Esophagus muscularis mucosa (tissue), 4 donors: ENCODE results near the gene TP53I3. TPM values are rescaled to one million over a fixed set of nuclear protein-coding genes. Genes with fewer than 3 reads are reported as not detected.

Experiments
- DNase-seq: peaks from one replicate; pipeline ENCODE4 v3.0.0-alpha.2; 2017; ENCODE audit errors: extremely low spot score
- H3K27ac ChIP-seq, 4 donors: fragments of 200-600 bp; sonication (generic); replicated peaks in 1 of 4; 1 replicate in 3 of 4; 2 replicates in 1 of 4; pipeline ENCODE4 v1.5.1; 2016 to 2019; ENCODE audit warnings: mild to moderate bottlenecking in 1 of 4
- H3K27me3 ChIP-seq, 4 donors: fragments of 200-600 bp; sonication (generic); one replicate each; pipeline versions ENCODE4 v1.5.1 to v1.6.0; 2016 to 2019
- H3K36me3 ChIP-seq, 4 donors: fragments of 200-600 bp; sonication (generic); one replicate each; pipeline ENCODE4 v1.5.1; 2016 to 2019
- H3K4me1 ChIP-seq, 4 donors: fragments of 200-600 bp; sonication (generic); one replicate each; pipeline ENCODE4 v1.5.1; 2016 to 2019
- H3K4me3 ChIP-seq, 4 donors: fragments of 200-600 bp; sonication (generic); 1 replicate in 2 of 4; 2 replicates in 2 of 4; pipeline ENCODE4 v1.5.1; 2016 to 2019; ENCODE audit warnings: mild to moderate bottlenecking in 4 of 4, moderate library complexity in 1 of 4
- H3K9me3 ChIP-seq, 4 donors: fragments of 200-600 bp; sonication (generic); 1 replicate in 3 of 4; 2 replicates in 1 of 4; pipeline ENCODE4 v1.5.1; 2016 to 2019
- CTCF ChIP-seq, 3 experiments: fragments of 200-600 bp in 2 of 3; fragments of 450-650 bp in 1 of 3; sonication (generic) in 2 of 3; IDR thresholded peaks; one replicate each; pipeline ENCODE4 v1.5.1; 2017 to 2019; ENCODE audit warnings: antibody characterized with exemption in 3 of 3, mild to moderate bottlenecking in 2 of 3, moderate library complexity in 1 of 3
- EP300 ChIP-seq: sonication (generic); formaldehyde crosslinking; IDR thresholded peaks from one replicate; pipeline ENCODE4 v1.6.1; 2017; ENCODE audit warnings: antibody characterized with exemption
- POLR2A ChIP-seq: fragments of 450-650 bp; IDR thresholded peaks from one replicate; pipeline ENCODE4 v1.6.1; 2017; ENCODE audit warnings: antibody characterized with exemption, moderate library complexity, mild to moderate bottlenecking, low read depth
- POLR2AphosphoS5 ChIP-seq, 2 donors: sonication (generic); formaldehyde crosslinking; IDR thresholded peaks; one replicate each; pipeline ENCODE4 v1.6.1; 2017; ENCODE audit warnings: antibody characterized with exemption in 2 of 2
- WGBS: methylation state at CpG from one replicate; pipeline ENCODE4 v1.1.5; 2018; 5-methylcytosine and 5-hydroxymethylcytosine counted together
- intact Hi-C: fragments of 100-400 bp; cut with DNase I; formaldehyde crosslinking; loops from one replicate; pipeline ENCODE4 v1.15.1; 2023
- total RNA-seq, 4 donors: library from RNA; depleted of rRNA; stranded (reverse); fragments of >200 nt; gene quantifications; one replicate each; pipeline versions ENCODE4 v1.1.0 to v1.2.1, GENCODE V29; 2016

TP53I3 gene
- total RNA-seq, 4 donors from 2014 or later, result 5.3 to 11.3 (median 9.6) TPM

GRCh38 chr2:24107336-24107735 lies 22.7 kb upstream of the TP53I3 start:
- WGBS, result 46% methylated on average over 1 of the region's 1 CpG
- intact Hi-C loops, result no loop called here

GRCh38 chr2:24106786-24107185 lies 22.2 kb upstream of the TP53I3 start:
- H3K27ac ChIP-seq, result no peak overlapping the region
- TF ChIP-seq CTCF (IDR thresholded peaks at IDR 0.05), result no peak
- no peak for TF ChIP-seq EP300
- no peak for TF ChIP-seq POLR2A
- no peak for TF ChIP-seq POLR2AphosphoS5 (IDR thresholded peaks at IDR 0.05)
- H3K27me3 ChIP-seq, result no peaks in the 10 kb centered on the region
- H3K4me1 ChIP-seq, result no peaks in the 10 kb centered on the region
- intact Hi-C loops, result no loop called here
- peaks cover 0 to 25% (median 9%) of the 10 kb centered on the region in 4 donors for H3K36me3 ChIP-seq
- no peak for DNase-seq
- H3K4me3 ChIP-seq, result no peak overlapping the region
- H3K9me3 ChIP-seq, result no peaks in the 10 kb centered on the region

More at GRCh38 chr2:24107336-24107735, 22.7 kb upstream of the TP53I3 start:
- no peak for TF ChIP-seq POLR2AphosphoS5 (IDR thresholded peaks at IDR 0.05)
- TF ChIP-seq POLR2A, result no peak
- TF ChIP-seq CTCF (IDR thresholded peaks at IDR 0.05), result no peak
- no peak for TF ChIP-seq EP300
- no peak for DNase-seq
- no peaks in the 10 kb centered on the region for H3K9me3 ChIP-seq
- H3K36me3 ChIP-seq, result peaks cover 0 to 22% (median 9%) of the 10 kb centered on the region in 4 donors
- H3K27me3 ChIP-seq, result no peaks in the 10 kb centered on the region
- H3K4me3 ChIP-seq, result no peak overlapping the region
- H3K27ac ChIP-seq, result no peak overlapping the region
- H3K4me1 ChIP-seq, result no peaks in the 10 kb centered on the region

GRCh38 chr2:24105816-24106215 lies 21.2 kb upstream of the TP53I3 start:
- TF ChIP-seq POLR2A (no peak), EP300 (no peak), CTCF (IDR thresholded peaks at IDR 0.05) (no peak), POLR2AphosphoS5 (IDR thresholded peaks at IDR 0.05) (no peak)
- no peak overlapping the region for H3K4me3 ChIP-seq
- intact Hi-C loops, result no loop called here
- no peak for DNase-seq
- H3K36me3 ChIP-seq, result peaks cover 0 to 29% (median 9%) of the 10 kb centered on the region in 4 donors
- H3K27me3 ChIP-seq, result no peaks in the 10 kb centered on the region
- no peaks in the 10 kb centered on the region for H3K4me1 ChIP-seq
- WGBS, result 48% methylated on average over 2 of the region's 2 CpGs
- H3K9me3 ChIP-seq, result no peaks in the 10 kb centered on the region
- no peak overlapping the region for H3K27ac ChIP-seq

- Histone ChIP-seq H3K36me3 (peaks cover 0 to 29% (median 9%) of the 10 kb centered on the region in 4 donors), H3K27me3 (no peaks in the 10 kb centered on the region), H3K9me3 (no peaks in the 10 kb centered on the region), H3K4me3 (no peak overlapping the region), H3K27ac (no peak overlapping the region), H3K4me1 (no peaks in the 10 kb centered on the region)
- intact Hi-C loops, result no loop called here
- TF ChIP-seq CTCF (IDR thresholded peaks at IDR 0.05) (no peak), POLR2AphosphoS5 (IDR thresholded peaks at IDR 0.05) (no peak), POLR2A (no peak)
- WGBS, result 57% methylated on average over 3 of the region's 4 CpGs
- DNase-seq, result no peak
Observed at GRCh38 chr2:24104906-24105305, 20.3 kb upstream of the TP53I3 start.

- Histone ChIP-seq H3K4me1 (no peaks in the 10 kb centered on the region), H3K36me3 (peaks cover 0 to 29% (median 9%) of the 10 kb centered on the region in 4 donors), H3K27me3 (no peaks in the 10 kb centered on the region), H3K27ac (no peak overlapping the region), H3K9me3 (no peaks in the 10 kb centered on the region), H3K4me3 (no peak overlapping the region)
- no peak for DNase-seq
- WGBS, result 96% methylated on average over 7 of the region's 8 CpGs
- TF ChIP-seq POLR2A, result no peak
- TF ChIP-seq CTCF (IDR thresholded peaks at IDR 0.05), result no peak
- no peak for TF ChIP-seq EP300
- no peak for TF ChIP-seq POLR2AphosphoS5 (IDR thresholded peaks at IDR 0.05)
- intact Hi-C loops, result no loop called here
Observed at GRCh38 chr2:24104110-24104650, 19.5 kb upstream of the TP53I3 start.
